Glomerular visceral epithelial cell (primary cell): Measurements from ENCODE around the gene CEP295NL.
A peak's percentile ranks its signal among the peaks of the same experiment; 100 is the strongest.

ENCODE experiments used
- DNase-seq: peaks from one replicate; pipeline ENCODE4 v3.0.0-alpha.2; 2016; ENCODE audit errors: extremely low spot score

The CEP295NL gene

GRCh38 chr17:78903101-78903779 lies at the start of gene CEP295NL:
Gene CEP295NL, minus strand, starts transcription at chr17:78903201. Its CDS starts 1,373 bp downstream, at chr17:78901828.
- peak; percentile 54 for DNase-seq

GRCh38 chr17:78952706-78953105 lies 49.7 kb upstream of the CEP295NL start:
- no peak for DNase-seq

- DNase-seq = no peak
Measured at GRCh38 chr17:78951967-78952551, 49.1 kb upstream of the CEP295NL start.

GRCh38 chr17:78950870-78951269 lies 47.9 kb upstream of the CEP295NL start:
- DNase-seq = no peak

GRCh38 chr17:78947235-78948149 lies 44.5 kb upstream of the CEP295NL start:
- no peak for DNase-seq

GRCh38 chr17:78946631-78947030 lies 43.6 kb upstream of the CEP295NL start:
- no peak for DNase-seq

GRCh38 chr17:78946131-78946530 lies 43.1 kb upstream of the CEP295NL start:
- no peak for DNase-seq

GRCh38 chr17:78945455-78945854 lies 42.5 kb upstream of the CEP295NL start:
- DNase-seq = peak; percentile 75

- DNase-seq = peak; percentile 69
Measured at GRCh38 chr17:78944956-78945355, 42.0 kb upstream of the CEP295NL start.

GRCh38 chr17:78944026-78944425 lies 41.0 kb upstream of the CEP295NL start:
- no peak for DNase-seq

- peak; percentile 71 for DNase-seq
Measured at GRCh38 chr17:78940708-78941107, 37.7 kb upstream of the CEP295NL start.

GRCh38 chr17:78940258-78940657 lies 37.3 kb upstream of the CEP295NL start:
- no peak for DNase-seq

GRCh38 chr17:78939615-78940014 lies 36.6 kb upstream of the CEP295NL start:
- peak; percentile 48 for DNase-seq

GRCh38 chr17:78937561-78937960 lies 34.6 kb upstream of the CEP295NL start:
- DNase-seq = no peak

- DNase-seq = peak; percentile 93
Measured at GRCh38 chr17:78935419-78936323, 32.7 kb upstream of the CEP295NL start.

GRCh38 chr17:78934681-78935418 lies 31.8 kb upstream of the CEP295NL start:
- peak; percentile 74 for DNase-seq

- peak; percentile 95 for DNase-seq
Measured at GRCh38 chr17:78933959-78934568, 31.1 kb upstream of the CEP295NL start.

GRCh38 chr17:78933025-78933958 lies 30.3 kb upstream of the CEP295NL start:
- DNase-seq = peak; percentile 92
